Measurements from ENCODE around the gene ZNF316. TPM values are rescaled to one million over a fixed set of nuclear protein-coding genes. Genes with fewer than 3 reads are reported as not detected.
A peak's percentile ranks its signal among the peaks of the same experiment; 100 is the strongest.

ZNF316 gene
- polyA plus RNA-seq, 1 experiment: 5.6 TPM

DNA sequence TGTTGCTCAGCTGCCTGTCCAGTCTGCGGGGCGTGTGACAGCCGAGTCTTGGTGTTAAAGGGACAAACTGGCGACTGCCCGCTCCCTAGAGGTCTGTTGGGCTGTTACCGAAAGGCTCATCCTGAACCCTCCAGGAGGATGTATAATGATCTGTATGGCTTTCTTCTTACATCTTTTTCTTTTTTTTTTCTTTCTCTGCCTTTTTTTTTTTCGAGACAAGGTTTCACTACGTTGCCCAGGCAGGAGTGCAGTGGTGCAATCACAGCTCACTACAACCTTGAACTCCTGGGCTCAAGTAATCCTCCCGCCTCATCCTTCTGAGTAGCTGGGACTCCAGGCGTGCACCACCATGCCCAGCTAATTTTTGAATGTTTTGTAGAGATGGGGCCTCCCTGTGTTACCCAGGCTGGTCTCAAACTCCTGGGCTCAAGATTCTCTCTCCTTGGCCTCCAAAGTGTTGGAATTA, 46.4 kb upstream of the ZNF316 start:
- POLR2A ChIA-PET: interaction anchor here (0.7 to 1.6 kb wide), 3 partner anchors 13 to 1748 kb away, joined by 3 to 5 read pairs (median 5); partner anchors contain the start of gene ZNF316
- CTCF ChIA-PET: interaction anchor here (0.7 to 3.0 kb wide), 4 partner anchors 13 to 127 kb away, joined by 3 to 13 read pairs (median 5); partner anchors contain the start of gene ZDHHC4

DNA sequence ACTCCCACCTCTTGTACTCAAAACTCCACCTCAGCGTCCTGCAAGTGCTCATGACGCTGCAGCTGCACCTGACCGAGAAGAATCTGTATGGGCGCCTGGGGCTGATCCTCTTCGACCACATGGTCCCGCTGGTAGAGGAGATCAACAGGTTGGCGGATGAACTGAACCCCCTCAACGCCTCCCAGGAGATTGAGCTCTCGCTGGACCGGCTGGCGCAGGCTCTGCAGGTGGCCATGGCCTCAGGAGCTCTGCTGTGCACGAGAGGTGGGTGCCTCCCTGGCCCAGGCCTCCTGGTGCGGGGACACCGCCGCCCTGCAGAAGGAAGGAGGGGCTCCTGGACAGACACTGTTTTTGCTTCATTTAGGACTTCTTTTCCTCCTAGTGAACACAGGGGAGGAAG, 37.0 kb upstream of the ZNF316 start:
- H3K27me3 ChIP-seq (ENCODE audit: control insufficient read depth, insufficient read depth, low read length): no peaks in the 10 kb centered on the region
- POLR2A ChIA-PET: no interaction called here
- no peak overlapping the region for H3K4me3 ChIP-seq (ENCODE audit: low read depth, low read length)
- DNase-seq (ENCODE audit: low read depth, low spot score): no peak
- TF ChIP-seq, protein P1, sequence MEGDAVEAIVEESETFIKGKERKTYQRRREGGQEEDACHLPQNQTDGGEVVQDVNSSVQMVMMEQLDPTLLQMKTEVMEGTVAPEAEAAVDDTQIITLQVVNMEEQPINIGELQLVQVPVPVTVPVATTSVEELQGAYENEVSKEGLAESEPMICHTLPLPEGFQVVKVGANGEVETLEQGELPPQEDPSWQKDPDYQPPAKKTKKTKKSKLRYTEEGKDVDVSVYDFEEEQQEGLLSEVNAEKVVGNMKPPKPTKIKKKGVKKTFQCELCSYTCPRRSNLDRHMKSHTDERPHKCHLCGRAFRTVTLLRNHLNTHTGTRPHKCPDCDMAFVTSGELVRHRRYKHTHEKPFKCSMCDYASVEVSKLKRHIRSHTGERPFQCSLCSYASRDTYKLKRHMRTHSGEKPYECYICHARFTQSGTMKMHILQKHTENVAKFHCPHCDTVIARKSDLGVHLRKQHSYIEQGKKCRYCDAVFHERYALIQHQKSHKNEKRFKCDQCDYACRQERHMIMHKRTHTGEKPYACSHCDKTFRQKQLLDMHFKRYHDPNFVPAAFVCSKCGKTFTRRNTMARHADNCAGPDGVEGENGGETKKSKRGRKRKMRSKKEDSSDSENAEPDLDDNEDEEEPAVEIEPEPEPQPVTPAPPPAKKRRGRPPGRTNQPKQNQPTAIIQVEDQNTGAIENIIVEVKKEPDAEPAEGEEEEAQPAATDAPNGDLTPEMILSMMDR (IDR thresholded peaks at IDR 0.05; ENCODE audit: low read depth, low read length): no peak
- H3K9me3 ChIP-seq (ENCODE audit: control insufficient read depth, insufficient read depth, low read length): no peaks in the 10 kb centered on the region
- CTCF ChIA-PET: no interaction called here
- no peak overlapping the region for H3K27ac ChIP-seq (ENCODE audit: low read depth, low read length)

More for the DNA sequence above, 46.4 kb upstream of the ZNF316 start:
- Histone ChIP-seq H3K4me3 (ENCODE audit: low read depth, low read length) (peak overlapping the region; percentile 95), H3K27me3 (ENCODE audit: control insufficient read depth, insufficient read depth, low read length) (no peaks in the 10 kb centered on the region), H3K9me3 (ENCODE audit: control insufficient read depth, insufficient read depth, low read length) (no peaks in the 10 kb centered on the region; the same call in 1 of the 2 replicates), H3K27ac (ENCODE audit: low read depth, low read length) (peak overlapping the region; percentile 52)
- DNase-seq (ENCODE audit: low read depth, low spot score): no peak
- TF ChIP-seq, protein P1 (IDR thresholded peaks at IDR 0.05; ENCODE audit: low read depth, low read length): no peak

DNA sequence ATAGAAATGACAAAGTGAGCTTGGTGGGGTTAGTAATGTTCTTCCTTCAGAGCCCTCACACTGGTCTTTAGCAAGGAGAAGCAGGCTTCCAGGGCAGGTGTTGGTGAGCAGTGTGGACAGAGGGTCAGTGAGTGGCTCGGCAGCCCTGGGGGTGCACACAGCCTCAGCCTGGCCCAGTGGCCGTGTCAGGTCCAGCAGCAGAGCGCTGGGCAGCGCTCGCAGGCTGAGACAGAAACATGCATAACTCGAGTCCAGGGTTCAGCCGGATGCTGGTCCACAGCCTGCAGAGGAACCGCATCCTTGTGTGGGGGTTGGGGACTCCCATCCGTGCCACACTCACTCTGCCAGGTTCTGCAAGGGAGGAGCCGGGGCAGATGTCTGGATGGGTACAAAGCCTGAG, 32.7 kb upstream of the ZNF316 start:
- H3K27me3 ChIP-seq (ENCODE audit: control insufficient read depth, insufficient read depth, low read length): no peaks in the 10 kb centered on the region
- H3K27ac ChIP-seq (ENCODE audit: low read depth, low read length): peak overlapping the region; percentile 11
- TF ChIP-seq, protein P1 (IDR thresholded peaks at IDR 0.05; ENCODE audit: low read depth, low read length): no peak
- no peak overlapping the region for H3K4me3 ChIP-seq (ENCODE audit: low read depth, low read length)
- CTCF ChIA-PET: interaction anchor here (0.6 kb wide), 1 partner anchor 889 kb away, joined by 3 read pairs; no protein-coding TSS in a partner anchor
- DNase-seq (ENCODE audit: low read depth, low spot score): no peak
- no peaks in the 10 kb centered on the region for H3K9me3 ChIP-seq (ENCODE audit: control insufficient read depth, insufficient read depth, low read length)
- POLR2A ChIA-PET: no interaction called here

DNA sequence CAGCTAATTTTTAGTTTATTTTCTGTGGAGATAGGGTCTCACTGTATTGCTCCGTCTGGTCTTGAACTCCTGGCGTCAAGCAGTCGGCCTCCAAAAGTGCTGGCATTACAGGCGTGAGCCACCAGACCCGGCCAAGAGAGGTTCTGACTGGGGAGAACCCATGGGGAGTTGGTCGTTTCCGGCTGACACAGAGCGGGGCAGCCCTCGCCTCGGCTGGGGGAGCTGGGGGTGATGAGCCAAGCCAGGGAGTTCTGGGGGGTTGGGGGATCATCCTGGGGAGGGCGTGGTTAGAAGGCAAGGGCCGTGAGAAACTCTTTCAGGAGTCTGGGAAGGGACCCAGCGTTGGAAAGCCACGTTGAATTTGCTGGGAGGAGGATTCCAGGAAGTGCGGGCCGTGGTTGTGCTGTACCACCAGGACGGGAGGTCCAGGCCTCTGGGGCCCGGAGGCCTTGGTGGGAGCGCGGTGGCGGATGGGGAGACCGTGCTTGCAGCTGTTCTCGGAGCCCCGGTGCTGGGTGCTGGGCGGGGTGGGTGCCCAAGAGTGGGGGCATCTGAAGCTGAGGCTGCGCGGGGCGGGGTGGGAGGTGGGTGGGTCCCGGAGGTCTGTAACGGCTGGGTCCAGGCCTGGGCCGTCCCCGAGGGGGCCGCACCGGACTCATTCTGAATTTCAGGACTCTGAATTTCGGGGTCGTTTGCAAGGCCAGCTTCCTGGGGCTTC, 30.1 kb upstream of the ZNF316 start:
- H3K9me3 ChIP-seq (ENCODE audit: control insufficient read depth, insufficient read depth, low read length): no peaks in the 10 kb centered on the region
- TF ChIP-seq, protein P1 (IDR thresholded peaks at IDR 0.05; ENCODE audit: low read depth, low read length): no peak
- no peak for DNase-seq (ENCODE audit: low read depth, low spot score)
- ChIA-PET POLR2A (no interaction called here), CTCF (no interaction called here)
- H3K27ac ChIP-seq (ENCODE audit: low read depth, low read length): no peak overlapping the region
- no peaks in the 10 kb centered on the region for H3K27me3 ChIP-seq (ENCODE audit: control insufficient read depth, insufficient read depth, low read length)
- no peak overlapping the region for H3K4me3 ChIP-seq (ENCODE audit: low read depth, low read length)

DNA sequence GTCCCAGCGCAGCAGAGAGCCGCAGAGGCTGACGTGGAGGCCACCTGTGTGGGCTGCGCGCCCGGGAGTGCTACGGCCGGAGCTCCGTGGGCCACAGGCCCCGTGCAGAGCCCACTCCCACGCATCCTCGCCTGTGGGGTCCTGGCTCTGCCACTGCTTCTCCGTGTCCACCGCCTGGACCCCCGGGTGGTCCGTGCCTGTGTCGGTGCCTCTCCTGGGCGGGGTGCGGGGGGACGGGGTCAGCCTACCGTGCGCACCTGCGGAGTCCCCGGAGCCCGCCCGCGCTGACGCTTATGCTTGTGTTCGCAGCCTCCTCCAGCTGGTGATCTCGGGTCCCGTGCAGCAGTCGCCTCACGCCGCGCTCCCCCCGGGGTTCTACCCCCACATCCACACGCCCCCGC, 29.5 kb upstream of the ZNF316 start:
- POLR2A ChIA-PET: no interaction called here
- Histone ChIP-seq H3K27ac (ENCODE audit: low read depth, low read length) (no peak overlapping the region), H3K27me3 (ENCODE audit: control insufficient read depth, insufficient read depth, low read length) (no peaks in the 10 kb centered on the region), H3K4me3 (ENCODE audit: low read depth, low read length) (no peak overlapping the region), H3K9me3 (ENCODE audit: control insufficient read depth, insufficient read depth, low read length) (no peaks in the 10 kb centered on the region)
- CTCF ChIA-PET: no interaction called here
- TF ChIP-seq, protein P1 (IDR thresholded peaks at IDR 0.05; ENCODE audit: low read depth, low read length): no peak
- no peak for DNase-seq (ENCODE audit: low read depth, low spot score)
